AG09319 (cell line): Measurements from ENCODE around the gene PTPRT.

Source experiments
- DNase-seq: peaks from one replicate; pipeline ENCODE4 v3.0.0-alpha.2; 2010; ENCODE audit warnings: low read depth; ENCODE audit errors: extremely low read depth
- CTCF ChIP-seq: IDR thresholded peaks from 2 replicates; pipeline ENCODE4 v1.5.1; 2011; ENCODE audit warnings: low read depth, mild to moderate bottlenecking, inconsistent platforms, low read length, moderate library complexity

PTPRT gene

GRCh38 chr20:42261766-42262270 lies 927.9 kb downstream of the PTPRT start:
- TF ChIP-seq CTCF, result no peak
- no peak for DNase-seq

- no peak for DNase-seq
Measured at GRCh38 chr20:42260184-42260583, 929.5 kb downstream of the PTPRT start.

GRCh38 chr20:42259389-42259788 lies 930.3 kb downstream of the PTPRT start:
- no peak for DNase-seq
- TF ChIP-seq CTCF, result no peak

More at GRCh38 chr20:42260184-42260583, 929.5 kb downstream of the PTPRT start:
- TF ChIP-seq CTCF, result no peak

GRCh38 chr20:42258564-42259302 lies 931.0 kb downstream of the PTPRT start:
- TF ChIP-seq CTCF, result no peak
- no peak for DNase-seq

- no peak for DNase-seq
- TF ChIP-seq CTCF, result no peak
Measured at GRCh38 chr20:42255821-42256220, 933.9 kb downstream of the PTPRT start.

- TF ChIP-seq CTCF, result no peak
- no peak for DNase-seq
Measured at GRCh38 chr20:42254673-42255072, 935.0 kb downstream of the PTPRT start.

GRCh38 chr20:42252116-42252515 lies 937.6 kb downstream of the PTPRT start:
- no peak for TF ChIP-seq CTCF
- no peak for DNase-seq
